IMR-90 (cell line): ENCODE results near the gene RAD23B.

ENCODE experiments used
- TF ChIP-seq, protein P1 (sequence below): fragments of 150-350 bp; IDR thresholded peaks from 2 replicates; pipeline ENCODE4 v1.6.1; 2017; ENCODE audit warnings: mild to moderate bottlenecking, antibody characterized with exemption, low read length, low read depth
- TF ChIP-seq, protein P2 (sequence below): conservative IDR thresholded peaks from 2 replicates; pipeline ENCODE4 v1.5.1; 2012; ENCODE audit warnings: mild to moderate bottlenecking, low read depth, low read length, improper control_type of control experiment

DNA sequence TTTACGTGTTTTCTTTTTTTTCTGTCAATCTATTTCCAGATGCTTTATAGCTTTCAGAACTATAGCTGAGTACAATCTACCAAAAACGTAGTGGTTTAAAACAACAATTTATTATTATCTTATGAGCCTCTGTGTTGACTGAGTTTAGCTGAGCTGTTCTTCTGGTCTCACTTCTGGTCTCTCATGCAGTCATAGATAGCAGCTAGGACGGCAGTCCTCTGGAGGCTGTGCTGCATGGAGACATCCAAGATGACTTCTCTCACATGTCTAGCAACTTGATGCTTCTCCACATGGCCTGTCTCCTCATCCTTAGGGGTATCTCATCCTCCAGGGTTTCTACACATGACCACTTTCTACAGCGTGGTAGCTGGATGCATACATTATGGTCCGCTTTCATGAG lies 22.0 kb upstream of the RAD23B start:
- TF ChIP-seq, protein P1, sequence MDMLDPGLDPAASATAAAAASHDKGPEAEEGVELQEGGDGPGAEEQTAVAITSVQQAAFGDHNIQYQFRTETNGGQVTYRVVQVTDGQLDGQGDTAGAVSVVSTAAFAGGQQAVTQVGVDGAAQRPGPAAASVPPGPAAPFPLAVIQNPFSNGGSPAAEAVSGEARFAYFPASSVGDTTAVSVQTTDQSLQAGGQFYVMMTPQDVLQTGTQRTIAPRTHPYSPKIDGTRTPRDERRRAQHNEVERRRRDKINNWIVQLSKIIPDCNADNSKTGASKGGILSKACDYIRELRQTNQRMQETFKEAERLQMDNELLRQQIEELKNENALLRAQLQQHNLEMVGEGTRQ: no peak
- TF ChIP-seq, protein P2, sequence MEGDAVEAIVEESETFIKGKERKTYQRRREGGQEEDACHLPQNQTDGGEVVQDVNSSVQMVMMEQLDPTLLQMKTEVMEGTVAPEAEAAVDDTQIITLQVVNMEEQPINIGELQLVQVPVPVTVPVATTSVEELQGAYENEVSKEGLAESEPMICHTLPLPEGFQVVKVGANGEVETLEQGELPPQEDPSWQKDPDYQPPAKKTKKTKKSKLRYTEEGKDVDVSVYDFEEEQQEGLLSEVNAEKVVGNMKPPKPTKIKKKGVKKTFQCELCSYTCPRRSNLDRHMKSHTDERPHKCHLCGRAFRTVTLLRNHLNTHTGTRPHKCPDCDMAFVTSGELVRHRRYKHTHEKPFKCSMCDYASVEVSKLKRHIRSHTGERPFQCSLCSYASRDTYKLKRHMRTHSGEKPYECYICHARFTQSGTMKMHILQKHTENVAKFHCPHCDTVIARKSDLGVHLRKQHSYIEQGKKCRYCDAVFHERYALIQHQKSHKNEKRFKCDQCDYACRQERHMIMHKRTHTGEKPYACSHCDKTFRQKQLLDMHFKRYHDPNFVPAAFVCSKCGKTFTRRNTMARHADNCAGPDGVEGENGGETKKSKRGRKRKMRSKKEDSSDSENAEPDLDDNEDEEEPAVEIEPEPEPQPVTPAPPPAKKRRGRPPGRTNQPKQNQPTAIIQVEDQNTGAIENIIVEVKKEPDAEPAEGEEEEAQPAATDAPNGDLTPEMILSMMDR: no peak
